ENCODE measurements around the gene RNF20. TPM values are rescaled to one million over a fixed set of nuclear protein-coding genes. Genes with fewer than 3 reads are reported as not detected.

Gene RNF20
- total and polyA plus RNA-seq, 9 donors: 12.8 to 45.8 (median 33.6) TPM

GRCh38 chr9:101486693-101487442 lies 46.8 kb upstream of the RNF20 start:
- H3K4me1 ChIP-seq (ENCODE audit: insufficient read depth): no peaks in the 10 kb centered on the region
- peak overlapping the region; percentile 94 to 97 for H3K27ac ChIP-seq
- H3K9me3 ChIP-seq: no peaks in the 10 kb centered on the region
- TF ChIP-seq CTCF (IDR thresholded peaks at IDR 0.05): peak; percentile 14 to 43 (median 34)
- no peak for TF ChIP-seq EP300 (IDR thresholded peaks at IDR 0.05)
- TF ChIP-seq POLR2A (IDR thresholded peaks at IDR 0.05): peak; percentile 79
- peak overlapping the region; percentile 72 for H3K4me3 ChIP-seq
- WGBS, 3 donors: 0 to 1% (median 1%) methylated on average over 53 of the region's 53 CpGs
- intact Hi-C loops (cut with DNase I): no loop called here
- H3K27me3 ChIP-seq: no peaks in the 10 kb centered on the region
- peak; percentile 83 to 86 (median 84) for DNase-seq
- H3K36me3 ChIP-seq: no peaks in the 10 kb centered on the region

GRCh38 chr9:101487443-101487840 lies 46.2 kb upstream of the RNF20 start:
- Histone ChIP-seq H3K27ac (peak overlapping the region; percentile 94 to 97), H3K4me1 (ENCODE audit: insufficient read depth) (no peaks in the 10 kb centered on the region), H3K4me3 (peak overlapping the region; percentile 72), H3K27me3 (no peaks in the 10 kb centered on the region), H3K9me3 (no peaks in the 10 kb centered on the region), H3K36me3 (no peaks in the 10 kb centered on the region)
- TF ChIP-seq CTCF (IDR thresholded peaks at IDR 0.05): no peak
- WGBS, 3 donors: 27 to 30% (median 29%) methylated on average over 9 of the region's 9 CpGs
- intact Hi-C loops (cut with DNase I): no loop called here
- DNase-seq: no peak

GRCh38 chr9:101495810-101496209 lies 37.8 kb upstream of the RNF20 start:
- H3K27ac ChIP-seq: peak overlapping the region in 1 of 2 donors; percentile 24

GRCh38 chr9:101498323-101498722 lies 35.3 kb upstream of the RNF20 start:
- H3K27ac ChIP-seq: no peak overlapping the region
- no peaks in the 10 kb centered on the region for H3K4me1 ChIP-seq (ENCODE audit: insufficient read depth)
- peaks cover 7% of the 10 kb centered on the region for H3K27me3 ChIP-seq
- no peaks in the 10 kb centered on the region for H3K9me3 ChIP-seq
- H3K36me3 ChIP-seq: no peaks in the 10 kb centered on the region
- intact Hi-C loops (cut with DNase I): no loop called here
- TF ChIP-seq CTCF (IDR thresholded peaks at IDR 0.05) (no peak), EP300 (IDR thresholded peaks at IDR 0.05) (no peak), POLR2A (IDR thresholded peaks at IDR 0.05) (no peak)
- WGBS, 3 donors: 13 to 14% (median 14%) methylated on average over 2 of the region's 2 CpGs
- no peak overlapping the region for H3K4me3 ChIP-seq
- DNase-seq: no peak

More at GRCh38 chr9:101495810-101496209, 37.8 kb upstream of the RNF20 start:
- intact Hi-C loops (cut with DNase I): no loop called here
- Histone ChIP-seq H3K36me3 (no peaks in the 10 kb centered on the region), H3K4me1 (ENCODE audit: insufficient read depth) (no peaks in the 10 kb centered on the region), H3K4me3 (no peak overlapping the region), H3K27me3 (peaks cover 7% of the 10 kb centered on the region), H3K9me3 (no peaks in the 10 kb centered on the region)
- no peak for TF ChIP-seq CTCF (IDR thresholded peaks at IDR 0.05)
- TF ChIP-seq EP300 (IDR thresholded peaks at IDR 0.05): no peak
- no peak for DNase-seq
- 20 to 33% (median 30%) methylated on average over 1 of the region's 1 CpG for WGBS, 3 donors

Data from ovary (tissue), 9 donors.